Measurements from ENCODE around the gene PLCB4.
"Not testable (repeated sequence)": the region's sequence is repeated elsewhere in the genome, so short reads cannot be mapped to it uniquely, and the experiment has no call there.

The PLCB4 gene

GRCh38 chr20:9068841-9069663 lies at the start of gene PLCB4:
TSS of gene PLCB4 (plus strand) at chr20:9069087. CDS start at chr20:9307815, 238,728 bp downstream.
- no peak for DNase-seq

- DNase-seq = no peak
Observed at GRCh38 chr20:9019833-9020232, 49.1 kb upstream of the PLCB4 start.

- DNase-seq = no peak
Observed at GRCh38 chr20:9021216-9021615, 47.7 kb upstream of the PLCB4 start.

GRCh38 chr20:9021699-9022098 lies 47.2 kb upstream of the PLCB4 start:
- no peak for DNase-seq

- DNase-seq = no peak
Observed at GRCh38 chr20:9022376-9022775, 46.5 kb upstream of the PLCB4 start.

GRCh38 chr20:9024606-9025005 lies 44.3 kb upstream of the PLCB4 start:
- no peak for DNase-seq

- no peak for DNase-seq
Observed at GRCh38 chr20:9025011-9025410, 43.9 kb upstream of the PLCB4 start.

- DNase-seq = no peak
Observed at GRCh38 chr20:9025643-9026042, 43.2 kb upstream of the PLCB4 start.

- no peak for DNase-seq
Observed at GRCh38 chr20:9027626-9028025, 41.3 kb upstream of the PLCB4 start.

GRCh38 chr20:9028419-9028818 lies 40.5 kb upstream of the PLCB4 start:
- no peak for DNase-seq

GRCh38 chr20:9031991-9032390 lies 36.9 kb upstream of the PLCB4 start:
- DNase-seq = no peak

- DNase-seq = no peak
Observed at GRCh38 chr20:9032758-9033157, 36.1 kb upstream of the PLCB4 start.

GRCh38 chr20:9035126-9035525 lies 33.8 kb upstream of the PLCB4 start:
- DNase-seq = no peak

- no peak for DNase-seq
Observed at GRCh38 chr20:9036593-9036992, 32.3 kb upstream of the PLCB4 start.

GRCh38 chr20:9038791-9039535 lies 29.9 kb upstream of the PLCB4 start:
- DNase-seq = no peak

GRCh38 chr20:9040863-9041524 lies 27.9 kb upstream of the PLCB4 start:
- no peak for DNase-seq

GRCh38 chr20:9043364-9043763 lies 25.5 kb upstream of the PLCB4 start:
- DNase-seq = no peak

GRCh38 chr20:9047928-9048327 lies 21.0 kb upstream of the PLCB4 start:
- DNase-seq = not testable (repeated sequence)

GRCh38 chr20:9051508-9051907 lies 17.4 kb upstream of the PLCB4 start:
- no peak for DNase-seq

- no peak for DNase-seq
Observed at GRCh38 chr20:9052136-9052535, 16.8 kb upstream of the PLCB4 start.

- DNase-seq = no peak
Observed at GRCh38 chr20:9053108-9053507, 15.8 kb upstream of the PLCB4 start.

GRCh38 chr20:9054176-9054575 lies 14.7 kb upstream of the PLCB4 start:
- DNase-seq = no peak

- DNase-seq = no peak
Observed at GRCh38 chr20:9059931-9060330, 9.0 kb upstream of the PLCB4 start.

- no peak for DNase-seq
Observed at GRCh38 chr20:9061434-9061833, 7.5 kb upstream of the PLCB4 start.
